KG1 (cell line): ENCODE data around the gene DGKB.
"Not testable (repeated sequence)": the region's sequence is repeated elsewhere in the genome, so short reads cannot be mapped to it uniquely, and the experiment has no call there.

ENCODE experiments used
- DNase-seq: peaks from one replicate; lab custom pipeline; 2025; lab: John Stamatoyannopoulos, UW

Gene DGKB

DNA sequence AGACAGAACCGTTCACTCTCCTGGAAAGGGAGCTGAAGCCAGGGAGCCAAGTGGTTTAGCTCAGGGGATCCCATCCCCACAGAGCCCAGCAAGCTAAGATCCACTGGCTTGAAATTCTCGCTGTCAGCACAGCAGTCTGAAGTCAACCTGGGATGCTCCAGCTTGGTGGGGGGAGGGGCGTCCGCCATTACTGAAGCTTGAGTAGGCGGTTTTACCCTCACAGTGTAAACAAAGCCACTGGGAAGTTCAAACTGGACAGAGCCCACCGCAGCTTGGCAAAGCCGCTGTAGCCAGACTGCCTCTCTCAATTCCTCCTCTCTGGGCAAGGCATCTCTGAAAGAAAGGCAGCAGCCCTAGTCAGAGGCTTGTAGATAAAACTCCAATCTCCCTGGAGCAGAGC, 443.7 kb downstream of the DGKB start:
- DNase-seq: not testable (repeated sequence)

GRCh38 chr7:14457568-14458453, 444.7 kb downstream of the DGKB start:
- DNase-seq: peak; percentile 51

GRCh38 chr7:14449291-14449690, 453.3 kb downstream of the DGKB start:
- DNase-seq: no peak

DNA sequence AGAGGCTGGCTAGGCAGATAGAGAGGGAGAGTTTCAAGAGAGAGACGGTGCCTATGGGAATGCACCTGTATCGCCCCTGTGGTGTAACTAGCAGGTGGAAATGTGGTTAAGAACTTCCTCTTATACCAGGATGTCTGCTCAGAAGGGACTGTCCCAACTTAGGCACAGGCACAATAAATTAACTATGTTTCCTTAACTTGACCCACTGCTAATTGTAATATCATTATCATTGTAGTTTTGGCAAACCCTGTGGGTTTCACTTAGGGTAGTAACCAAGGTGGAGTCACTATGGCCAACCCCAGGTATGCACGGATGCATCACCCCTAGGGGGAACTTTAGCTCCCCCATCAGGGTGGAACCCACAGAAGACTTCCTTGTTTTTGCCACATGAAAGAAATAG, 455.7 kb downstream of the DGKB start:
- DNase-seq: no peak

DNA sequence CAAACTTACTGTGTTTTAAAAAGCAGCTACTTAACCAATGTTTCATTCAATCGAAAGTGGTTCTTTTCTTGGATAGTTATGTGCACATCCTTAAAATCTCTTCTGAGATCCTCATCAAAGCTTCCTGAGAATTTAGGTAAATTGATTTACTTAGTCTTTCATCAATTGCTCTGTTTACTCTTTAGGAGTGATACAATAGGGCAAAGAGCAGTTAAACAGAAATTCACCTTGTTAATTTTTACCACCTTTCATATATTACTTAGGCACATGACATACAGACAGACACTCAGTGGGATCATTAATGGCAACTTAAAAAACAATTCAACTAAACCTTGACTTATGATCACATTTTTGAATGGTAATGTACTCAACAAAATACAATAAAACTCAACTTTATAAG, 456.3 kb downstream of the DGKB start:
- DNase-seq: no peak

DNA sequence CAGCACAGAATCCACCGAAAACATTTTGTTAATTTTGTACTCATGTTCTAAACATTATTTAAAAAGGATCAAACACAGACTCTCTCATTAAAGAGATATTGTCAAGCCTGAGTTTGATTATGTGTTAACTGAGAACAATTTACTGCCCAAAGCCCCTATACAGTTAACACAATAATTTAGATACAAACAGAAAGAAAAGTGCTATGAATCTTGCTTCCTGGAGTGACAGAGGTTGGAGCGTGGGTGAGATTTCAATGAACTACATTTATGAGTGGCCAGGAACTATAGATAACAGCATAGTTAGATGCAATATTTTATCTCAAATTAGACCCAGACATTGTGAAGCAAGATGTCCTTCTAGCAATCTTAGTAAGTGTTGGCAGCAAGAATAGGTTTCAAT, 464.2 kb downstream of the DGKB start:
- no peak for DNase-seq

- DNase-seq: no peak
Observed at GRCh38 chr7:14436878-14437277, 465.7 kb downstream of the DGKB start.

DNA sequence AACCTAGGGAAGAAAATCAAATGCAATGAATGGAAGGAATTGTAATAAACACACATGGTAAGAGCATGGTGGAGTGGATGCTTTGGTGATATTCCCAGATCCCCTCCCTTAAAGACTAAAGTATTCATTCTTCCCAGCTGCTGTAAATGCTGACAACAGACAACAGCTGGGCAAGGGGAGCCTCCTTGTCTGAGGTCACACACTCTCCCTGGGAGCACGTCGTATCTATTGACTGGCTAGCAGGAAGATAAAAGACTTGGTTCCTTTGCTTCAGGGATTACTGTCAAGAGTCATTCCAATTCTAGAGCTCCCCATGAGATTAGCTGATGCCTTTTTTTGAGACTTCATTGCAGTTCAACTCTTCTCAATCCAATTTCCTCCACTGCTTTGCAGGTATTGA, 469.6 kb downstream of the DGKB start:
- no peak for DNase-seq

GRCh38 chr7:14430926-14431325, 471.6 kb downstream of the DGKB start:
- no peak for DNase-seq

GRCh38 chr7:14425559-14425958, 477.0 kb downstream of the DGKB start:
- DNase-seq: no peak

DNA sequence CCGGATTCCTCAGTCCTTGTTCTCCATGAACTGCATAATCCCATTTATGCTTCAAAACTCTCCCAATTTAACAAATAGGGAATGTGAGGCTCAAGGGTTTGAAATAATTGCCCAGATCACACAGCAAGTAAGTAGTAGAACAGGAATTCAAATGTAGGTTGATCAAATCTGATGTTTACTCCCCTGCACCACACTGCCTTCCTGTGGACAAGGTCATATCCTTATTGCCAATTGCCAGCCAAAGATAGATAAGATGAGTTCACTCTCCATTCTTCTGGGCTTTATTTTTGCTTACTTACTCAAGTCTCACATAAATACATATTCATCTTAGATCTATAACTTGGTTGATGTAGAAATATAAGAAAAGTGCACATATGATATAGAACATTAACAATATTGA, 477.9 kb downstream of the DGKB start:
- DNase-seq: no peak

DNA sequence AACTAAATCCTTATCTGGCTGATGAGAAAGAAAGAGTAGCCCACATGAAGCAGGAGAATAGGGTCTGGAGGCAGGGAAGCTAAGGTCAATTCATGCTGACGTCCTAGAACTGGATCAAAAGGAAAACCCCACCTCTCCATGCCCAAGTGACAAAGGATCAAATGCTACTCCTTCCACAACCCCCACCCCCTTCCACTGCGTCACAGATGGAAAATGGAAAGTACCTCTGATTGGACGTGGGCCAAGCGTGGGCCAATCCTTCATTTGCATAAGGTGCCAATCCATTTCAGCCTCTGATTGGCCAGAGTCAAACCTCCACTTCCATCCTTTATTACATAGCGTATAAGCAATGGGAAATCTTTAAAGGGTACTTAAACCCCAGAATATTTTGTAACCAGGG, 481.8 kb downstream of the DGKB start:
- no peak for DNase-seq

DNA sequence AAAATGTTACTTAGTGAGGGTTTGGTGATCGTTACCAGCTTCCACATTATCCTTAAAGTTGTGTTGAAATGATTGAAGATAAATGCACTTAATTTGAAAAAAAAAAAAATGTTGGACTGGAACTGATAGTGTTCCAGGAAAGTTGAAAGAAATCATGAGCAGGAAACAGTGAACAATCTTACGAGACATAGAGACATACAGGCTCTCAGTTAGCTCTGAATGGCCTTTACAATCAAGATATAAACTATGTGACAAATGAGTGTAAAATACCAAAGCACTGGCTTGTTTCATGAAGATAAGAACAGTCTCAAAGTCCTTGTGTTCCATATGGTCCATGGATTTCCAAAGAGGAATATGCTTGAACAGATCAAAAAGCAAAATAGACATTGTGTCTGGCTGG, 483.0 kb downstream of the DGKB start:
- no peak for DNase-seq

GRCh38 chr7:14418633-14419032, 483.9 kb downstream of the DGKB start:
- no peak for DNase-seq

DNA sequence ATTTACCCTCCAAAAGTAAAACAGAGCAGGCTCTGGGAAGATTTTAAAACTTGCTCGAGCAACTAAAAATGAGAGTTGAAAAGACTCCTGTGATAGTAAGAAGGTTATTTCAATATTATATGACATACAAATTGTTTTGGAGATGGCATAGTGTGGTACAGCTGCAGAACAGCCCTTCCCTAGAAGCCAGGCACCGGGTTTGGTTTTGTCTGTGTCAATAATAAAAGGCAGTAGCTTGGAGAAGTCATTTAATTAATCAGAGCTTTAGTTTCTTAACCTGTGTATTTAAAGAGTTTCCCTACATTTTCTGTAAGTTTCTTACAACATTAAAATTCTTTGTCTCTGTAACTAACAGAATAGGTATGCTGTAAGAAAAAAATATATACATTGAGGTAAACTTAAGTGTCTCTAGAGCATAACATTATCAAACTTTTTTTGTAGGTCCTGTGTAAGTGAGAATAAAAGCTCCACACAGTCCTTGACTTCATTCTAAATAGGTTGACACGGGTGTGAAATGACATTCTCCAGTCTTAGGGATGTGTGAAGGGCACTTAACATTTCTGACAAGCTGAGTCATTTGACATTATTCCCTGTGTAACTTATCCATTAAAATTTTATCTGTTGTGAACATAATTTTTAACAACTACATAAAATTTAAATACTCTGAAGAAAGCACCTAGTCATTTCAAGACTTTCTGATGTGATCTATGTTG, 488.1 kb downstream of the DGKB start:
- no peak for DNase-seq

- no peak for DNase-seq
Observed at GRCh38 chr7:14407246-14408015, 495.1 kb downstream of the DGKB start.

DNA sequence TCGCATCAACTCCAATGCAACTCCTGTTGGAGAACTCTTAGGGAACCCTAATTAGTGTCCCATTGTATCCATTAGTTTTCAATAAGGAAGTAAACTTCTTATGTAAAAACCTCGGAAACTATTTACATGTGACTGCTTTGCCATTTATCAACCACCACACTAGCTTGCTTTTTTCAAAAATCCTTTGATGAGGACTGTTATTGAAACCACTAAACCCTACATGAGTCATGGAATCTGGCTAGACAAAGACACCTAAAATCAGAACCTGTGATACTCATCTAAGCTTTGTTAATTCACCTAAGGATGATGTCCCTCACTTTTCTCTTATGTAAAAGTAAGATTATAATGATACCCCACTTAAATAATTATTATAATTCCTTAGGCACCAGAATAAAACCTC, 499.0 kb downstream of the DGKB start:
- DNase-seq: no peak

GRCh38 chr7:14400271-14400670, 502.3 kb downstream of the DGKB start:
- no peak for DNase-seq

- DNase-seq: no peak
Observed at GRCh38 chr7:14398526-14398925, 504.0 kb downstream of the DGKB start.

DNA sequence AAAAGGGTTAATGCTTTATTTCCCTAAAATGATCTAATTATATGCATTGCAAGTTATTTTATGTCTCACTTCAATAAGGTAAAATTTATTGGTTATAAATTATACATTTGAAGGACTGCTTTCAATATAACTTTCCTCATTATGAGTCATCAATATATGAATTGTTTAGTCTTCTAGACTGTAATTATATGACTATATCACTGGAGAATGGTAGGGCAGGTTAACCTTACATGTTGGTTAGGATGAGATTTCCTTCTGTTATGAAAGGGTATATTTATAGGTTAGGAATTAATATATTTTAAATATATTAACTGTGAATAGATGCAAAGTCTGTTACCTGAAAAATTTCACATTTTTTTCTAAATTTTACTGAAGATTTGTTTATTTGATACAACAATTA, 506.7 kb downstream of the DGKB start:
- no peak for DNase-seq

DNA sequence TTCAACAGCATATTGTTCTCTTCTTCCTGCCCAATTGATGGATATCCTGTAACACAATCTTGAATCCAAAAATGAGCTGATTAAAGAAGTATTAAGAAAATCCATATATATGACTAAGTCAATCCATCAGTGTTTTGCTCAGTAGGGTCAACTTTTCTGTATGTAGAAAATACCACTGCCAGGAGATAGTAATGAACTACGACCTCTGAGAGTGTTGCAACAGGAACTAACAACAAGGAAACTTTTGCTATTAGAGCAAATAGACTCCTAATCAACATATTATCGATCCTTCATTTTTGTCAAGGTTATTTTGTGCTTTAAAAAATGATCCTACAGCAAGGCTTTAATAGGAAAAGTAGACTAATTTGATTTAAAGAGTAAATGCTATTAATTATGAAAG, 507.8 kb downstream of the DGKB start:
- no peak for DNase-seq

- no peak for DNase-seq
Observed at GRCh38 chr7:14389595-14389994, 513.0 kb downstream of the DGKB start.

GRCh38 chr7:14389181-14389591, 513.4 kb downstream of the DGKB start:
- DNase-seq: no peak
